Measurements from ENCODE around the gene SBF2. TPM values are rescaled to one million over a fixed set of nuclear protein-coding genes. Genes with fewer than 3 reads are reported as not detected.
"Not testable (repeated sequence)": the region's sequence is repeated elsewhere in the genome, so short reads cannot be mapped to it uniquely, and the experiment has no call there.

Gene SBF2
- total RNA-seq, 1 donor from 2014 or later: 5.3 TPM

DNA sequence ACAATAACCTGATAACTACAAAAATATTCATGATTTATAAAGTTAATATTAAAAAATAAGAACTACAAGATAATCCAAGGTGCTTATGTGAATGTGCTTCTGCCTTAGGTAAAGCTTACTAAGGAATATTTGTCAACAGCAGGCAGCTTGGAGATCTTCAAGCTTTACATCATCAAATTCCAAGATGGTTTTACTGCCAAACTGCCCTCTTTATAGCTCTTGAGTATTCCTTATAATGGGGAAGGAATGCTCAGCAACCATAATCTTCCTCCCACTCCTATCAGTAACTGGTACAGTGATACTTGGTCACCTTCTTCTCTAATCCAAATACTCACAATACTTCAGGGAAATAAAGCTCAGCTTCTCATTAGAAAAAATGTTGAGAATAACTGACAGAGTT is 30.1 kb downstream of the SBF2 start:
- H3K4me1 Mint-ChIP-seq (ENCODE audit: low read depth): no peaks in the 10 kb centered on the region
- no peak overlapping the region for H3K4me3 Mint-ChIP-seq

DNA sequence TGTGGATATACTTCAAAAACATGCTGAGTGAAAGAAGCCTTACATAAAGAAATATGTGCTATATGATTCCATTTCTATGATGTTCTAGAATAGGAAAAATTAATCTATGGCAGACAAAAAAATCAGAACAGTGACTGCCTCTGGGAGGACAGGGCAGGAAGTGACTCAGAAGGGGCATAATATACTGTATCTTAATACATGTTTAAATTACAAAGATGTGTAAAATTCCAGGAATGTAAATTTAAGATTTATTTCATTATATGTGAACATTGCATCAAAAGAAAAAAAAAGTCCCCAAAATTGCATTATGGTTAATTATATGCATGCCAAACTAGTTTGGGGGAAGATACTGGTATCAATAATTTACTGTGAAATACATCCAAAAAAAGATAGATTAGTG is 32.2 kb downstream of the SBF2 start:
- no peak for DNase-seq (ENCODE audit: low spot score)
- Mint-ChIP-seq H3K9me3 (no peaks in the 10 kb centered on the region), H3K36me3 (ENCODE audit: low read depth) (no peaks in the 10 kb centered on the region), H3K4me1 (ENCODE audit: low read depth) (no peaks in the 10 kb centered on the region), H3K4me3 (no peak overlapping the region), H3K27me3 (ENCODE audit: insufficient read depth) (peaks cover 5% of the 10 kb centered on the region), H3K27ac (no peak overlapping the region)
- intact Hi-C loops (cut with micrococcal nuclease): no loop called here

More for the DNA sequence above, 30.1 kb downstream of the SBF2 start:
- H3K9me3 Mint-ChIP-seq: no peaks in the 10 kb centered on the region
- intact Hi-C loops (cut with micrococcal nuclease): no loop called here
- peaks cover 9% of the 10 kb centered on the region for H3K27me3 Mint-ChIP-seq (ENCODE audit: insufficient read depth)
- H3K27ac Mint-ChIP-seq: no peak overlapping the region
- DNase-seq (ENCODE audit: low spot score): no peak
- H3K36me3 Mint-ChIP-seq (ENCODE audit: low read depth): no peaks in the 10 kb centered on the region

DNA sequence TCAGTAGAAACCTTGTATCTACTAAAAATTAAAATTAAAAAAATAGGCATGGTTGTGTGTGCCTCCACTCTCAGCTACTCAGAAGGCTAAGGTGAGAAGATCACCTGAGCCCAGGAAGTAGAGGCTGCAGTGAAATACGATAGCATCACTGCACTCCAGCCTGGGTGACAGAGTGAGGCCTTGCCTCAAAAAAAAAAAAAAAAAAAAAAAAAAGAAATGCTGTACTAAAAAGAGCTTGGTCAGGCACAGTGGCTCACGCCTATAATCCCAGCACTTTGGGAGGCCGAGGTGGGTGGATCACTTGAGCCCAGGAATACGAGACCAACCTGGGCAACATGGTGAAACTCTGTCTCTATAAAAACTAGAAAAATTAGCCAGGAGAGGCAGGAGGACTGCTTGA is 36.5 kb downstream of the SBF2 start:
- no peaks in the 10 kb centered on the region for H3K9me3 Mint-ChIP-seq
- H3K27me3 Mint-ChIP-seq (ENCODE audit: insufficient read depth): no peaks in the 10 kb centered on the region
- no peak for DNase-seq (ENCODE audit: low spot score)
- intact Hi-C loops (cut with micrococcal nuclease): no loop called here
- H3K27ac Mint-ChIP-seq: no peak overlapping the region
- no peak overlapping the region for H3K4me3 Mint-ChIP-seq
- H3K4me1 Mint-ChIP-seq (ENCODE audit: low read depth): no peaks in the 10 kb centered on the region
- no peaks in the 10 kb centered on the region for H3K36me3 Mint-ChIP-seq (ENCODE audit: low read depth)

DNA sequence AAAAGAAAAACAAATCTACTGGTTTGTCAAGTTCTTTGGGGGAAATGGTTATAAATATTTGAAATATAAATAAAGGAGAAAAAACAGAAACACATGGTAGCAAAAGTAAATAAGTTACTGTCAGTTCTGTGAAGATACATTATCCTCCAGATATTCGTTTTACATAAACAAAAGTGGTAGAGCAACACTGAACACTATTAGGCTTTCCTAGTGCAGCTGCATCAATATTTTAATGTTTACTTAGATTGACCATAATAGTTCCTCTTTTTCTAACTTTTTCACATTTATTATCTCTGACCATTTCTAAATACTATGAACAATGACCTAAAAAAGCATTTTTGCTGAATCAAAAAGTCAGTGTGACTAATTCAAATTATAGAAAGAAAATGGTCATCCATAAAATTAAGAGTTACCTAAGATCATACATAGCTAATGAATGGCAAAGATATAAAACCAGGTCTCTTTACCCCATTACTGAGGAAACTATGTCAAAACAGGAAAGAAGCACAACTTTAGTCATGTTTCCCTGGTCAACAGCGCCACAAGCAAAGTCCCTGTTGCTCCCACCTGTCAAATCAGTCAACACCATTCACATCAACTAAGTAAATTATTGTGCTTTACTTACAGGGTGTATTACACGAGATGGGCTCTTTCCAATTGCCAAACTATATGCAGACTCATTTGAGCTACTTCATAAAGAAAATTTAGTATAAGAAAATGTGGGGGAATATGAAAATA is 38.5 kb downstream of the SBF2 start:
- no peaks in the 10 kb centered on the region for H3K27me3 Mint-ChIP-seq (ENCODE audit: insufficient read depth)

DNA sequence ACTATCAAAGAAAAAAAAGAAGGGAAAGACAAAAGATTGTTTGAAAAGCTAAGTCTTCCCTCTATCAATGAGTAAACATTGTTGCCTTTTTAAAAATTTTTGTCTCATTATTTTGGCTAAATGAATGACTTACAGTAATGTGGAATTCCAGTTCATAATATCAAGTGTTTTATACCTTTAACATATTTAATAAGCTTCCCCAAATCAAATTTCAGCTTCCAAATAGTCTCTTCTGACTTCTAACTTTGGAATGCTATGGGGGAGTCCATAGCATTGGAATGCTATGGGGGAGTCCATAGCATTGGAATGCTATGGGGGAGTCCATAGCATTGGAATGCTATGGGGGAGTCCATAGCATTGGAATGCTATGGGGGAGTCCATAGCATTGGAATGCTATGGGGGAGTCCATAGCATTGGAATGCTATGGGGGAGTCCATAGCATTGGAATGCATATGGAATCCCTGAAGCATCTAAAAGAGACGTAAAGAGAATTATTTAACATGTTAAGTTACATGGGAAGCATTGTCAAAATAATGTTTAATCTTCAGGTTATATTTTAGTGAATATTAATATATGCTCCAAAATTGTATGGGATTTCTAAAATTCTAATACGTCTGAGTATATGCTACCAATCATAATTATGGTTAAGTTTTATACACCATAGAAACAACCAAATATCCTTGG is 44.4 kb downstream of the SBF2 start:
- intact Hi-C loops (cut with micrococcal nuclease); H3K27ac Mint-ChIP-seq; DNase-seq (ENCODE audit: low spot score); H3K9me3 Mint-ChIP-seq; H3K27me3 Mint-ChIP-seq (ENCODE audit: insufficient read depth); H3K4me3 Mint-ChIP-seq; H3K36me3 Mint-ChIP-seq (ENCODE audit: low read depth); H3K4me1 Mint-ChIP-seq (ENCODE audit: low read depth): not testable (repeated sequence)

More for the DNA sequence above, 38.5 kb downstream of the SBF2 start:
- H3K36me3 Mint-ChIP-seq (ENCODE audit: low read depth): no peaks in the 10 kb centered on the region
- H3K27ac Mint-ChIP-seq: no peak overlapping the region
- H3K4me3 Mint-ChIP-seq: no peak overlapping the region
- intact Hi-C loops (cut with micrococcal nuclease): no loop called here
- no peak for DNase-seq (ENCODE audit: low spot score)
- no peaks in the 10 kb centered on the region for H3K9me3 Mint-ChIP-seq
- H3K4me1 Mint-ChIP-seq (ENCODE audit: low read depth): no peaks in the 10 kb centered on the region

DNA sequence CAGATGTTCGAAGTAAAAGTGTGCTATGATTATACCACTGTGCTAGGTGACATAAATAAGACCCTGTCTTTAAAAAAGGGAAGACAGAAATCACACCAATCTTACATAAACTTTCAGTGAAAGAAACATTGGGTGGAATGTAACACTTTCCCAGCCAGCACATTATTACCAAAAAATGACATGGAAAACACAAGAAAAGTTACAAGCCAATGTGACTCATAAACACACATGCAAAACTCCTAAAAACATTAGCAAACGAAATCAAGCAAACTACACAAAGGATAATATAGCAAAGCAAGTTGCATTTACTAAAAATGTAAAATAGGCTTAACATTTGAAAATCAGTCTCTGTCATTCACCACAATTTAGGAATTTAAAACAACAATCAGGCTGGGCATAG is 47.0 kb downstream of the SBF2 start:
- H3K4me1 Mint-ChIP-seq (ENCODE audit: low read depth): no peaks in the 10 kb centered on the region
- DNase-seq (ENCODE audit: low spot score): no peak
- no peak overlapping the region for H3K4me3 Mint-ChIP-seq
- intact Hi-C loops (cut with micrococcal nuclease): no loop called here
- no peaks in the 10 kb centered on the region for H3K36me3 Mint-ChIP-seq (ENCODE audit: low read depth)
- peaks cover 4% of the 10 kb centered on the region for H3K27me3 Mint-ChIP-seq (ENCODE audit: insufficient read depth)
- H3K9me3 Mint-ChIP-seq: no peaks in the 10 kb centered on the region
- no peak overlapping the region for H3K27ac Mint-ChIP-seq

DNA sequence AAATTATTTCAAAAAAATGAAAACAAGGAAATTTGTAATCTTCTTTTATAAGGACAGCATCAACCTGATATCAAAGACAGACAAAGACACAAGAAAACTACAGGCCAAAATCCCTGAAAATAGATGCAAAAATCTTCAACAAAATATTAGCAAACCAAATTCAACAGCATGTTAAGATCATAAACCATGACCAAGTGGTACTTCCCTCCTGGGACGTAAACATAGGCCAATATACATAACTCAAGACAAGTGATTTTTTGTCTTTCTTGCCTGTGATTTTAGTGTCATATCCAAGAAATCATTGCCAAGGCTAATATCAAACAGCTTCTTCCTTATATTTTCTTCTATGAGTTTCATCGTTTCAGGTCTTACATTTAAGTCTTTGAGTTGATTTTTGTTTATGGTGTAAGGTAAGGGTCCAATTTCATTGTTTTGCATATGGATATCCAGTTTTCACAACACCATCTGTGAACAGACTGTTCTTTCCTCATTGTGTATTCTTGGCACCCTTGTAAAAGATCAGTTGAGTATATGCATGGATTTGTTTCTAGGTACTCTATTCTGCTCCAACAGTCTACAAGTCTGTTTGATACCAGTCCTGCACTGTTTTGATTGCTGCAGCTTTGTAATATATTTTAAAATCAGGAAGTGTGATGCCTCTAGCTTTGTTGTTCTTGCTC is 50.0 kb downstream of the SBF2 start:
- intact Hi-C loops (cut with micrococcal nuclease): no loop called here
- Mint-ChIP-seq H3K4me1 (ENCODE audit: low read depth) (no peaks in the 10 kb centered on the region), H3K36me3 (ENCODE audit: low read depth) (no peaks in the 10 kb centered on the region), H3K4me3 (no peak overlapping the region), H3K27me3 (ENCODE audit: insufficient read depth) (peaks cover 5% of the 10 kb centered on the region), H3K9me3 (no peaks in the 10 kb centered on the region), H3K27ac (no peak overlapping the region)
- DNase-seq (ENCODE audit: low spot score): no peak

DNA sequence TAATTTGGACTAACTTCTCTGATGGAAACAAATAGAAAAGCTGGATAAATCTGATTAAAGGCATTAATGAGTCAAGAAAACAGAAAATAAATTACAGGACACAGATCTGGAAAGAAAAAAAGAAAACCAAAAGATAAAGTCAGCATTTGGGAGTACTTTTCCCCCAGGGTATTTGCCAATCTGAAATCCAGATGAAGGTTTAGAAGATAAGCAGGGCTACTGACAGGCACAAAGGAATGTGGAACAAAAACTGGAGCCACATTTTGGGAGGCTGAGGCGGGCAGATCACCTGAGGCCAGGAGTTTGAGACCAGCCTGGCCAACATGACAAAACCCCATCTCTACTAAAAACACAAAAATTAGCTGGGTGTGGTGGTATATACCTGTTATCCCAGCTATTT is 57.2 kb downstream of the SBF2 start:
- no peaks in the 10 kb centered on the region for H3K9me3 Mint-ChIP-seq
- H3K27ac Mint-ChIP-seq: no peak overlapping the region
- no peaks in the 10 kb centered on the region for H3K4me1 Mint-ChIP-seq (ENCODE audit: low read depth)
- H3K27me3 Mint-ChIP-seq (ENCODE audit: insufficient read depth): peaks cover 4% of the 10 kb centered on the region
- intact Hi-C loops (cut with micrococcal nuclease): no loop called here
- H3K4me3 Mint-ChIP-seq: no peak overlapping the region
- no peaks in the 10 kb centered on the region for H3K36me3 Mint-ChIP-seq (ENCODE audit: low read depth)
- no peak for DNase-seq (ENCODE audit: low spot score)

DNA sequence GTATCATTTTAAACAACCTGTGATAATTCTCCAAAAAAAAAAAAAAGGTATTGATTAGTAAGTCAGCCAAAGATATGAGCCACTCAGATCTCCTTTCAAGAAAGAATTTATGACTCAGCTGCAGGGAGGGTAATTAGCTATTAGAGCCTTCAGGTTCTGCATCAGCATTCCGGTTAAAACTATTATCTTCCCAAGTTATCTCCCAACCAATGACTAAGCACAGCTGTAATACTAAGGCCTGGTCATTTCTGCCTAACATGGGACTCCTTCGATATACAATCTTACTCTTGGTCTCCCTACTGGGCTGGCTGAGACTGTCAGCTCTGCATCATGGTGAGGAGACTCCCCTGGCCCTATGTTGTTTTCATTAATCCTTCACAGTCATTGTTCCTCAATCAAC is 60.4 kb downstream of the SBF2 start:
- intact Hi-C loops (cut with micrococcal nuclease): no loop called here
- Mint-ChIP-seq H3K36me3 (ENCODE audit: low read depth) (no peaks in the 10 kb centered on the region), H3K4me1 (ENCODE audit: low read depth) (no peaks in the 10 kb centered on the region), H3K27ac (no peak overlapping the region), H3K27me3 (ENCODE audit: insufficient read depth) (peaks cover 7% of the 10 kb centered on the region), H3K9me3 (no peaks in the 10 kb centered on the region), H3K4me3 (no peak overlapping the region)
- no peak for DNase-seq (ENCODE audit: low spot score)

DNA sequence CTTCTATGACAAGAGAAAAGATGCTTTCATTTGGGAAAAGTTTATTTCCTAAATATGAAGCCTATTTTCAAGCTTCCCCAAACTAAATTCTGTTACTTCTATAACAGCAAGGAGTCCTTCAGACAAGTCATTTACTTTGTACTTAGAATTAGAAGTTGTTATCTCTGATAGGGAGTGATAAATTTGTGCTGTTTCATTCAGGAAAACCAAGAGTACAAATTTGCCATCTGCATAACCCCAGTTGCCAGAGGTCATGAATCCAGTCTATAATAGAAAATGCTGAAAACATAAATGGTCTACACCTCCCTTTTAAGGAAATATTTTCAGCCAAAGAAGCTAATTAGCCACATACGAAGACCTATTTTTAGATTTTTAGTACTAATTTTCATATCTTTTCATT is 61.3 kb downstream of the SBF2 start:
- H3K36me3 Mint-ChIP-seq (ENCODE audit: low read depth): no peaks in the 10 kb centered on the region
- no peaks in the 10 kb centered on the region for H3K4me1 Mint-ChIP-seq (ENCODE audit: low read depth)
- peaks cover 6% of the 10 kb centered on the region for H3K27me3 Mint-ChIP-seq (ENCODE audit: insufficient read depth)
- intact Hi-C loops (cut with micrococcal nuclease): no loop called here
- H3K4me3 Mint-ChIP-seq: no peak overlapping the region
- no peak for DNase-seq (ENCODE audit: low spot score)
- no peaks in the 10 kb centered on the region for H3K9me3 Mint-ChIP-seq
- no peak overlapping the region for H3K27ac Mint-ChIP-seq

DNA sequence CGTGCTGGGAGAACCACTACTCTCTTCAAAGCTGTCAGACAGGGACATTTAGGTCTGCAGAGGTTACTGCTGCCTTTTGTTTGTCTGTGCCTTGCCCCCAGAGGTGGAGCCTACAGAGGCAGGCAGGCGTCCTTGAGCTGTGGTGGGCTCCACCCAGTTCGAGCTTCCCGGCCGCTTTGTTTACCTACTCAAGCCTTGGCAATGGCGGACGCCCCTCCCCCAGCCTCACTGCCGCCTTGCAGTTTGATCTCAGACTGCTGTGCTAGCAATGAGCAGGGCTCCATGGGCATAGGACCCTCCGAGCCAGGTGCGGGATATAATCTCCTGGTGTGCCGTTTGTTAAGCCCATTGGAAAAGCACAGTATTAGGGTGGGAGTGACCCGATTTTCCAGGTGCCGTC is 62.2 kb downstream of the SBF2 start:
- intact Hi-C loops (cut with micrococcal nuclease); H3K4me1 Mint-ChIP-seq (ENCODE audit: low read depth); H3K4me3 Mint-ChIP-seq; H3K27ac Mint-ChIP-seq; H3K36me3 Mint-ChIP-seq (ENCODE audit: low read depth); H3K9me3 Mint-ChIP-seq; DNase-seq (ENCODE audit: low spot score); H3K27me3 Mint-ChIP-seq (ENCODE audit: insufficient read depth): not testable (repeated sequence)

DNA sequence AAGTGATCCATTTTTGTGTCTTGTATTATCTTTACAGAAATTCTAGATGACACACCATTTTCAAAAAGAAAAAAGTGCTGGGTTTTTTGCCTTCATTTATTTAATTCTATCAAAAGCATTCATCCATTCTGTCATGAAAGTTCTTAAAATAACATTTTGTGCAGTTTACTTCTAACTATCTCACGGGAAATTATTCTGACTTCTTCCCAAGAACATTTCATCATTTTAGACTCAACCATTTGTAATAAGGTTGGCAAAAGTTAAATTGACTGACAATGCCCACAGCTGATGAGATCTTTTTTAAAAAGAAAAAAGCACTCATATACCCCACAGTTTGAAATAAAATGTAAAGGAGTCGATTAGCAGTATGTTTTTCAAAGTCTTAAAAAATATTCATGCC is 68.5 kb downstream of the SBF2 start:
- Mint-ChIP-seq H3K27ac (no peak overlapping the region), H3K4me1 (ENCODE audit: low read depth) (no peaks in the 10 kb centered on the region), H3K9me3 (peaks cover 3% of the 10 kb centered on the region), H3K36me3 (ENCODE audit: low read depth) (no peaks in the 10 kb centered on the region), H3K4me3 (no peak overlapping the region), H3K27me3 (ENCODE audit: insufficient read depth) (peaks cover 5% of the 10 kb centered on the region)
- intact Hi-C loops (cut with micrococcal nuclease): no loop called here
- no peak for DNase-seq (ENCODE audit: low spot score)

DNA sequence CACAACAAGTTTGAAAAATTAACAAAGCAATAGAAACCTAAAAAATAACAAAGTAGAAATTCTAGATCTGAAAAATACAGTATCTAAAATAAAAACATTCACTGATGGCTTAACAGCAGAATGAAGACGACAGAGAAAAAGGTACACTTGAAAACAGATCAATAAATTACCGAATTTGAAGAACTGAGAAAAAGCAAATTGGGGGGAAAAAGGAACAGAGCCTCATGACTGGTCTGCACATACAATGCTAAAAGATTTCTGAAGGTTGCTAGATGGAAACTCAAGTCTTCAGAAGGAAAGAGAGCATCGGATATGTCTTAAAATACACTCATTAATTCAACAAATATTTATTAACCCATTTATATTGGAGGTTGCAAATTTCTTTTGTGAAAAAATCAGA is 71.6 kb downstream of the SBF2 start:
- peaks cover 4% of the 10 kb centered on the region for H3K9me3 Mint-ChIP-seq
- H3K27ac Mint-ChIP-seq: no peak overlapping the region
- no peaks in the 10 kb centered on the region for H3K4me1 Mint-ChIP-seq (ENCODE audit: low read depth)
- no peak overlapping the region for H3K4me3 Mint-ChIP-seq
- intact Hi-C loops (cut with micrococcal nuclease): no loop called here
- no peaks in the 10 kb centered on the region for H3K27me3 Mint-ChIP-seq (ENCODE audit: insufficient read depth)
- peaks cover 2% of the 10 kb centered on the region for H3K36me3 Mint-ChIP-seq (ENCODE audit: low read depth)
- DNase-seq (ENCODE audit: low spot score): no peak
